Limb (tissue), 2 donors: ENCODE measurements around the gene RTBDN.

Experiments used
- DNase-seq, 2 donors: peaks; one replicate each; pipeline ENCODE4 v3.0.0-alpha.2; 2016; ENCODE audit errors: extremely low spot score in 2 of 2

RTBDN gene

DNA sequence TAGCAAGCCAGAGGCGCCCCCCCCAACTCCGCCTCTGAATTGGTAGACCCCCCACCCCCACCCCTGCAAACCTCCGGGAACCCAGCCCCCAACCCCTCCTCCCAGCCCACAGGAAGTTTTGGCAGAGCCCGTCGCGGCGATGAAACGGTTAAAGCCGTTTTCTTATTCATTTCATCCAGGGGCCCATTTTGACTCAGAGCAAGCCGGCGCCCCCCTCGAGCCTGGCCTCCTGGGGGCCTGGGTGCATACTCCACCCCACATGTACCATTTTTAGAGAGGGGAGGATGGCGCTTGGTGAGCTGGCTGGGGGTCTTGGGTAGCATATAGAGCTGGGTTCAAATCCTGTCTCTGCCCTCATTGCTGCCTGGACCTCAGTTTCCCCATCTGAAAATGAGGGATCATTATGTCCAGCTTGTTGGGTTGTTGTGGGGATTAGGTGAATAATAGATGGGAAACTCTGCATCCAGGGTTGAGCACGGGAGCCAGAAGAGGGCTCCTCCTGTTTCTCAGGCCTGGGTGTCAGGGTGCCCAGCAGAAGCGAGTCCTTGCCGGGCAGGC lies 51.0 kb downstream of the RTBDN start:
- DNase-seq: no peak

- DNase-seq: peak; percentile 75 to 94
These were observed 51.7 kb downstream of the RTBDN start for GRCh38 chr19:12782424-12783290.

DNA sequence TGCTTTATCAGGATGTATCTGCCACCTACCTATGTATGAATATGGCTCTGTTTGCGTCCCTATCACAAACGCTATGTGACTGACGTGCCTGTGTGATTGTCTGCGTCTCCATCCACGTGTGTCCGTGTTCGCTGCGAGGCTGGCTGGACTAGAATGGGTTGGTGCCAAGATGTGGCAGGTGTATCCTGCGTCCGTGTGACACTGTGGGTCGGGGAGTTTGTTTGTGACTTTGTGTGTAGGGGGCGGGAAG lies 52.3 kb downstream of the RTBDN start:
- no peak for DNase-seq

DNA sequence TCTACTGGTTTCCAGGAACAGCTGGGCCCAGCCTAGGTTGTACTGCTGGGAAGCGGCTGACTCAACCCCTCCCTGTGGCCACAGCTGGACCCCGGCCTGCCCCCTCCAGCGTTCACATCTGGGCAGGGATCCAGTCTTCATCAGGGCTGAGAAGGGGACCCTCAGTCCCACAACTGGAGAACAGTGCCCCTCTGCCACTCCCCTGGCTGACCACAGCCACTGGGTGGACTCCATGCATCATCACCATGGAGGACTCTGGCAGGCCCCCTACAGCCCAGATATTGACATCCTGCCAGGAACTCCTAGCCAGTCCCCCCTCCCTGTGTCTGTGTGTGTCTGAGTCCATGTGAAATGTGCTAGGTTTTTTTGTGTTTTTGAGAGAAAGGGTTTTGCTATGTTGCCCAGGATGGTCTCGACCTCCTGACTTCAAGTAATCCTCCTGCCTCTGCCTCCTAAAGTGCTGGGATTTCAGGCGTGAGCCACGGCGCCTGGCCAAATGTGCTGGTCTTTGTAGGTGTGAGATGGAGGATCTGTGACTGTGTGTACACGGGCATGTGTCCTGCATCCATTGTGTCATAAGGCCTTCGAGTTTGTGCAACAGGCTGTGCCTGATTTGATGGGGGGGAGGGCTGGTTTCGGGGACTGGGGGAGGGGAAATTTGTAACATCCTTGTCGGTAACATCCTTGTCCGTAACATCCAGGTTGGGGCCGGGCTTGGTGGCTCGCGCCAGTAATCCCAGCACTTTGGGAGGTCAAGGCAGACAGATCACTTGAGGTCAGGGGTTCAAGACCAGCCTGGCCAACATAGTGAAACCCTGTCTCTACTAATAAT lies 55.0 kb downstream of the RTBDN start:
- peak; percentile 87 to 88 for DNase-seq

GRCh38 chr19:12778905-12779161 lies 55.5 kb downstream of the RTBDN start:
- no peak for DNase-seq

DNA sequence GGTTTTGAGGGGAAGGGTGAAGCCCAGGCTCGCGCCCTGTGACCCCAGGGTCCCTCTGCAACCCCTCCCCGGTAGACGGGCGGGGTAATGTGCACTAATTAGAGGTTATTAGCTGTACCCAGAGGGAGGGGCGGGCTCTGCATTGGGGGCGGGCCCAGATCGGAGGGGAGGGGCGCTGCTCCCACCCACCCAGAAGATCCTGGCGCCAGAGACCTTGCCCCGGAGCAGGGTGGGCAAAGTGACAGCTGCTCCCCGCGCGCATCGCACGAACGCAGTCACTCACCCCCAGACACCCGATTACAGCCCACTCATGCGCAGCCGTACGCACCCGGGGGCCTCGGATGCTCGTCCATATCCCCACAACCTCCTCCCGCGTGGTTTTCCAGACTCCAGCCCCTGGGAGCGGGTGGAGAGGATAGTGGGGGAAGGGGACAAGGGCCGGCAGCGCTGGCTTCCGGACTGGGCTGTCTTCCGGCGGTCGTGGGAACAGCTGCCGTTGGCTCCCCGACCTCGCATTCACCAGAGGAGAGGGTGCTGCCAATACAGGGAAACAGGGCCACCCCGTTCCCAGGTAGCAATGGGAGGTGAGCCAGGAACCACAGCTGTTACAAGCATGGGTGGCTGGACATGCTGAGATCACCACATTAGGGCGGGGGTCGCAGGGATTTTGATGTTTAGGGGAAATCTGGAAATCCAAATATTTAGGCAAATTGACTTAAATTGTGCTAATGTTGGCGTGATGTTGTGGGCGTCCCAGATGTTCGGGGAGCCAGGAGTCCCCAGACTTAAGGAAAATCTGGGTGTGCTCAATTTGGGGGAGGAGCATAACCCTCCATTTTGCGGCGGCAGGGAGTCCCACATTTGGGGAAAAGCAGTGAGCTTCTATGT lies 56.1 kb downstream of the RTBDN start:
- peak; percentile 69 to 86 for DNase-seq

- DNase-seq: peak; percentile 88 to 92
These were observed 57.0 kb downstream of the RTBDN start for GRCh38 chr19:12777217-12778016.
